Measurements from ENCODE around the gene MYH11.

- TF ChIP-seq POLR2A (IDR thresholded peaks at IDR 0.05) (no peak), CTCF (IDR thresholded peaks at IDR 0.05) (no peak)
Measured at GRCh38 chr16:15708096-15708495, 148.7 kb downstream of the MYH11 start.

Measured in breast epithelium (tissue), 3 donors.